ENCODE data around the gene DLGAP1.

DLGAP1 gene

DNA sequence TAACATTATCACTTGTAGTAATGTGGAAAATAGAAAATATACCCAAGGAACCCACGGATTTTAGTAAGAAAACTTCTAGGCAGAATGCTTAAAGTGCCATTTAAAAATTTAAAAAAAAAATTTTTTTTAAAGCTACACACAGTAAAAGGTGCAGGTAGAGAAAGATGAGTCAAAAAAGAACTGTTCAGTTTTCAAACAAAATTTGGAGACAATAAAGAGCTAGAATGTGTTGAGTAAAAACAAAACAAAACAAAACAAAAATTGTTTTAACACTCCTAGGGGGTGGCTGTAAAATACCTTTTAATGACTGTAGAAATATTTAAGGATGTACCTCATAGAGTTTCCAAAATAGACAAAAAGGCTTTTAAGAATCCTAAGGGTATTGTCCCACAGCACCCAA is 793.1 kb downstream of the DLGAP1 start:
- Histone ChIP-seq H2BK5ac (ENCODE audit: low read length) (no peak overlapping the region), H4K91ac (ENCODE audit: low read depth, low read length, poor library complexity) (no peak overlapping the region), H3K14ac (ENCODE audit: low read length) (no peak overlapping the region), H3K4ac (ENCODE audit: low read length) (no peak overlapping the region), H3K79me1 (ENCODE audit: low read depth, low read length) (no peaks in the 10 kb centered on the region), H3K4me3 (ENCODE audit: low read length in 2 of 2) (no peak overlapping the region), H2BK15ac (ENCODE audit: low read length) (no peak overlapping the region), H3K27ac (replicated peaks; ENCODE audit: low read length) (no peak overlapping the region), H3K18ac (ENCODE audit: low read length) (no peak overlapping the region), H2BK12ac (ENCODE audit: low read length) (no peak overlapping the region), H3K27me3 (ENCODE audit: control insufficient read depth in 3 of 3, insufficient read depth in 3 of 3, low read depth in 1 of 3, low read length in 3 of 3) (no peaks in the 10 kb centered on the region), H4K8ac (ENCODE audit: low read depth, low read length) (no peak overlapping the region), H3K9me3 (replicated peaks in 1 of 2; ENCODE audit: control insufficient read depth in 2 of 2, insufficient read depth in 1 of 2, low read depth in 1 of 2, low read length in 2 of 2) (peaks cover 0 to 1% of the 10 kb centered on the region in 2 donors), H3K4me1 (ENCODE audit: control insufficient read depth in 2 of 2, insufficient read depth in 1 of 2, low read depth in 1 of 2, low read length in 2 of 2) (peaks cover 0 to 20% of the 10 kb centered on the region in 2 donors), H3K9ac (ENCODE audit: low read depth, low read length, poor library complexity) (no peak overlapping the region), H2AK5ac (ENCODE audit: low read depth, low read length) (no peak overlapping the region), H3K4me2 (ENCODE audit: insufficient read depth, low read length, poor library complexity, severe bottlenecking) (no peak overlapping the region), H3K23ac (ENCODE audit: low read depth, low read length, poor library complexity) (no peak overlapping the region), H3K36me3 (replicated peaks in 1 of 2; ENCODE audit: control insufficient read depth in 2 of 2, insufficient read depth in 2 of 2, low read length in 2 of 2) (no peaks in the 10 kb centered on the region), H2BK120ac (ENCODE audit: low read depth, low read length) (no peak overlapping the region), H2AFZ (ENCODE audit: low read length) (no peak overlapping the region)
- no CpG with 5 or more reads among the region's 1 CpG for WGBS, 2 donors (ENCODE audit: extremely low coverage in 2 of 2, insufficient read length in 2 of 2, insufficient replicate concordance in 1 of 2)
- DNase-seq (ENCODE audit: low spot score): no peak

DNA sequence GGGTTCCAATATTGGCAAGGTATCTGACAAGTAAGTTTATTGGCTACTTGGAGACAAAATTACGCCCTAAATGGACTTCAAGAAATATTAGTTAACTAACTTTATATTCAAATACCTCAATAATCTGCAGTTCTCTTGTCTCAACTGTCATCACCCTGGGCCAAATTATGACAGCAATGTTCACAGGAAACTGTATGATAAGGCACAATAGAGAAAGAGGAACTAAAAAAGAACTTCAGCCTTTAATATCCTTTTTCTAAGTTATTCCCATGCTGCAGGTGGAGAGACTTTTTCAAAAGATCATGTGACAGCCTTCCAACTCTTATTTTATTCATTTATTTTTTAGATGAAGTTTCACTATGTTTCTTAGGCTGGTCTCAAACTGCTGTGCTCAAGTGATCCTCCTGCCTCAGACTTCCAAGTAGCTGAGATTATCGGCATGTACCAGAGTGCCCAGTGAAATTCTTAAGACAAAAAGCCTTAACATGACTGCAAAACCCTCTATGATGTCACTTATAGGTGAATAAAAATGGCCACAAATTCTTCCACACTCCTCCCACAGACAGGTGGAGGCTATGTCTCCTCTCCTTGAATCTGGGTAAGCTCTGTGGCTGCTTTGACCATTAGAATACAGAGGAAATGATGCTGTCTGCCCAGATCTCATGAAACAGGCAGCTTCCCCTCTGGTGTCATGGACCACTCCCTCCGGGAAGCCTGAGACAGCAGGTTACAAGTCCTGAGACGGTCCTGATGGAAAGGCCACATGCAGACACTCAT is 794.2 kb downstream of the DLGAP1 start:
- no peak for DNase-seq (ENCODE audit: low spot score)
- H3K27me3 ChIP-seq (ENCODE audit: control insufficient read depth in 3 of 3, insufficient read depth in 3 of 3, low read depth in 1 of 3, low read length in 3 of 3): no peaks in the 10 kb centered on the region

DNA sequence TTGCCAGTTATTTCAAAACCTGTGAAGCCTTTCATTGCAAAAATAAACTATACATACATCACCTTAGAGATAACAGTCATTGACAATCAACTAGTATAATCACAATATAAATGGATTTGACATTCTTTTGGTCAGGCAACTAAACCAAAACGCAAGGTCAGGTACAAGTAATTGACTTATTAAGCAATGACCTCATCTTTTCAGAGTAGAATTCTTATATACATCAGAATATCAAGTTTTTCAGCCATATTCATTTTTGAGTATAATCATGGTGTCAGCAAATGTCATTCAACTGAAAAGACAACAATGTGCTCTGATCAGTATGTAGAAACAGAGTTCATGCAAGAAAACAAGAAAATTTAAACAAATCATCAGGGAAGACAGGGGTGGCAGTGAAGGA is 796.6 kb downstream of the DLGAP1 start:
- Histone ChIP-seq H3K4me1 (ENCODE audit: control insufficient read depth in 2 of 2, insufficient read depth in 1 of 2, low read depth in 1 of 2, low read length in 2 of 2) (peaks cover 3 to 17% of the 10 kb centered on the region in 2 donors), H2AFZ (ENCODE audit: low read length) (no peak overlapping the region), H3K9ac (ENCODE audit: low read depth, low read length, poor library complexity) (no peak overlapping the region), H3K4ac (ENCODE audit: low read length) (no peak overlapping the region), H3K79me1 (ENCODE audit: low read depth, low read length) (no peaks in the 10 kb centered on the region), H3K9me3 (replicated peaks in 1 of 2; ENCODE audit: control insufficient read depth in 2 of 2, insufficient read depth in 1 of 2, low read depth in 1 of 2, low read length in 2 of 2) (no peaks in the 10 kb centered on the region), H2BK15ac (ENCODE audit: low read length) (no peak overlapping the region), H3K4me2 (ENCODE audit: insufficient read depth, low read length, poor library complexity, severe bottlenecking) (no peak overlapping the region), H3K18ac (ENCODE audit: low read length) (no peak overlapping the region), H4K91ac (ENCODE audit: low read depth, low read length, poor library complexity) (no peak overlapping the region), H2BK5ac (ENCODE audit: low read length) (no peak overlapping the region), H3K36me3 (replicated peaks in 1 of 2; ENCODE audit: control insufficient read depth in 2 of 2, insufficient read depth in 2 of 2, low read length in 2 of 2) (no peaks in the 10 kb centered on the region), H4K8ac (ENCODE audit: low read depth, low read length) (no peak overlapping the region), H2BK12ac (ENCODE audit: low read length) (no peak overlapping the region), H2BK120ac (ENCODE audit: low read depth, low read length) (no peak overlapping the region), H3K27me3 (ENCODE audit: control insufficient read depth in 3 of 3, insufficient read depth in 3 of 3, low read depth in 1 of 3, low read length in 3 of 3) (no peaks in the 10 kb centered on the region), H3K27ac (replicated peaks; ENCODE audit: low read length) (no peak overlapping the region), H3K4me3 (ENCODE audit: low read length in 2 of 2) (no peak overlapping the region), H3K23ac (ENCODE audit: low read depth, low read length, poor library complexity) (no peak overlapping the region), H2AK5ac (ENCODE audit: low read depth, low read length) (no peak overlapping the region), H3K14ac (ENCODE audit: low read length) (no peak overlapping the region)
- no CpG with 5 or more reads among the region's 1 CpG for WGBS, 2 donors (ENCODE audit: extremely low coverage in 2 of 2, insufficient read length in 2 of 2, insufficient replicate concordance in 1 of 2)
- no peak for DNase-seq (ENCODE audit: low spot score)

More for the DNA sequence above, 794.2 kb downstream of the DLGAP1 start:
- no peak overlapping the region for H3K9ac ChIP-seq (ENCODE audit: low read depth, low read length, poor library complexity)
- H3K4me1 ChIP-seq (ENCODE audit: control insufficient read depth in 2 of 2, insufficient read depth in 1 of 2, low read depth in 1 of 2, low read length in 2 of 2): peaks cover 0 to 16% of the 10 kb centered on the region in 2 donors
- H3K36me3 ChIP-seq (replicated peaks in 1 of 2; ENCODE audit: control insufficient read depth in 2 of 2, insufficient read depth in 2 of 2, low read length in 2 of 2): no peaks in the 10 kb centered on the region
- H2BK12ac ChIP-seq (ENCODE audit: low read length): no peak overlapping the region
- H2BK15ac ChIP-seq (ENCODE audit: low read length): no peak overlapping the region
- no peak overlapping the region for H3K14ac ChIP-seq (ENCODE audit: low read length)
- no peak overlapping the region for H3K4me3 ChIP-seq (ENCODE audit: low read length in 2 of 2)
- peaks cover 0 to 1% of the 10 kb centered on the region in 2 donors for H3K9me3 ChIP-seq (replicated peaks in 1 of 2; ENCODE audit: control insufficient read depth in 2 of 2, insufficient read depth in 1 of 2, low read depth in 1 of 2, low read length in 2 of 2)
- H2AK5ac ChIP-seq (ENCODE audit: low read depth, low read length): no peak overlapping the region
- no peak overlapping the region for H3K23ac ChIP-seq (ENCODE audit: low read depth, low read length, poor library complexity)
- H3K79me1 ChIP-seq (ENCODE audit: low read depth, low read length): no peaks in the 10 kb centered on the region
- H3K4me2 ChIP-seq (ENCODE audit: insufficient read depth, low read length, poor library complexity, severe bottlenecking): no peak overlapping the region
- H2BK5ac ChIP-seq (ENCODE audit: low read length): no peak overlapping the region
- H2BK120ac ChIP-seq (ENCODE audit: low read depth, low read length): no peak overlapping the region
- H2AFZ ChIP-seq (ENCODE audit: low read length): no peak overlapping the region
- no peak overlapping the region for H3K4ac ChIP-seq (ENCODE audit: low read length)
- H3K18ac ChIP-seq (ENCODE audit: low read length): no peak overlapping the region
- no peak overlapping the region for H3K27ac ChIP-seq (replicated peaks; ENCODE audit: low read length)
- no CpG with 5 or more reads among the region's 4 CpGs for WGBS, 2 donors (ENCODE audit: extremely low coverage in 2 of 2, insufficient read length in 2 of 2, insufficient replicate concordance in 1 of 2)
- H4K8ac ChIP-seq (ENCODE audit: low read depth, low read length): no peak overlapping the region
- no peak overlapping the region for H4K91ac ChIP-seq (ENCODE audit: low read depth, low read length, poor library complexity)

DNA sequence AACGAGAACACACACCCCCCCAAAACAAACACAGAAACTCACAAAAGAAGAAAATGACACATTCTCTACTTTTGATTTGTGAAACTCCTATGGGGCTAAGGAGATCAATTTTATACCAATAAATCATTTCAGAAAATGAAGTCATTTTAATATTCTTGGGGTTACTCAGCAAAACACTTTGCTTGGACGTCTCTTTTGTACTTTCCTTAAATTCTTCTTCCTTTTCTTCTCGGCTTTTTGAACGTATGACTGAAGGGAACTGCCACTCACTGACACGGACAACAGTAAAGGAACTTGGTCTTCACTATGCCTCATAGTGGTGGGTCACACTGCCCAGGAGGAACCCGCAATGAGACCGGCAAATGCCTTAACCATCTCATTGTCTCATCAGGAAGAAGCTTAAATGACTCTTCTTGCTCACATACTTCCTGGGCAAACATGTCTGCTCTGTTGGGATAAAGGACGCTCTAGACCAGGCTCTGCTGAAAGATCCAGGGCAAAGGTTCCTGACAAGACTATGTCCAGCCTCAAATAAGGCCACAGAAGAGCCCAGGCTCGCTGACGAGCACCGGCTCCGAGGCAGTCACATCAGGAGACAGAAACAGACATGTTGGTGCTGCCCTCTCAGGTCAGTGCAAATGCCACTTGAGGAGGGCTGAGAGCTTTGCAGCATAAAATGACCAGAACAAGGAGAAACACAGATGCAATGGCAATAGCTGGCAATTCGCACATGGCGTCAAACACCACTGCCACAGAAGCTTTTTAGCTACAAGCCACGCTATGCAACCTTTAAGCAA is 799.7 kb downstream of the DLGAP1 start:
- Histone ChIP-seq H3K18ac (ENCODE audit: low read length) (no peak overlapping the region), H2BK5ac (ENCODE audit: low read length) (no peak overlapping the region), H2BK12ac (ENCODE audit: low read length) (no peak overlapping the region), H3K23ac (ENCODE audit: low read depth, low read length, poor library complexity) (no peak overlapping the region), H2BK15ac (ENCODE audit: low read length) (no peak overlapping the region), H3K4me1 (ENCODE audit: control insufficient read depth in 2 of 2, insufficient read depth in 1 of 2, low read depth in 1 of 2, low read length in 2 of 2) (peaks cover 5 to 25% of the 10 kb centered on the region in 2 donors), H3K36me3 (replicated peaks in 1 of 2; ENCODE audit: control insufficient read depth in 2 of 2, insufficient read depth in 2 of 2, low read length in 2 of 2) (no peaks in the 10 kb centered on the region), H3K14ac (ENCODE audit: low read length) (no peak overlapping the region), H2AFZ (ENCODE audit: low read length) (peak overlapping the region; percentile 57), H3K9ac (ENCODE audit: low read depth, low read length, poor library complexity) (no peak overlapping the region), H2BK120ac (ENCODE audit: low read depth, low read length) (no peak overlapping the region), H3K9me3 (replicated peaks in 1 of 2; ENCODE audit: control insufficient read depth in 2 of 2, insufficient read depth in 1 of 2, low read depth in 1 of 2, low read length in 2 of 2) (no peaks in the 10 kb centered on the region), H3K79me1 (ENCODE audit: low read depth, low read length) (no peaks in the 10 kb centered on the region), H3K4me3 (ENCODE audit: low read length in 2 of 2) (no peak overlapping the region), H3K27ac (replicated peaks; ENCODE audit: low read length) (no peak overlapping the region), H3K4me2 (ENCODE audit: insufficient read depth, low read length, poor library complexity, severe bottlenecking) (no peak overlapping the region), H4K8ac (ENCODE audit: low read depth, low read length) (no peak overlapping the region), H2AK5ac (ENCODE audit: low read depth, low read length) (no peak overlapping the region), H3K4ac (ENCODE audit: low read length) (no peak overlapping the region), H4K91ac (ENCODE audit: low read depth, low read length, poor library complexity) (no peak overlapping the region), H3K27me3 (ENCODE audit: control insufficient read depth in 3 of 3, insufficient read depth in 3 of 3, low read depth in 1 of 3, low read length in 3 of 3) (no peaks in the 10 kb centered on the region)
- no CpG with 5 or more reads among the region's 15 CpGs for WGBS, 2 donors (ENCODE audit: extremely low coverage in 2 of 2, insufficient read length in 2 of 2, insufficient replicate concordance in 1 of 2)
- DNase-seq (ENCODE audit: low spot score): no peak

Measured in neuronal stem cell (in vitro differentiated cells).